H1 (cell line): ENCODE measurements around the gene MYOM3. TPM values are rescaled to one million over a fixed set of nuclear protein-coding genes. Genes with fewer than 3 reads are reported as not detected.

Experiments
- CTCF ChIA-PET: fragments of 300-600 bp; sonication (Branson Sonifier 250); formaldehyde crosslinking; loops from one replicate; lab custom pipeline; 2021; ENCODE audit not compliant: partially characterized antibody; lab: Charles Lee
- POLR2A ChIA-PET: fragments of 300-600 bp; sonication (Branson Sonifier 250); formaldehyde crosslinking; loops from one replicate; lab custom pipeline; 2021; ENCODE audit warnings: inconsistent platforms; ENCODE audit not compliant: partially characterized antibody; lab: Charles Lee
- DNase-seq, 2 experiments: peaks; one replicate each; pipeline versions ENCODE4 v3.0.0 to v3.0.0-alpha.2; 2010 to 2022; ENCODE audit warnings: low spot score in 2 of 2, low read depth in 1 of 2, mixed read lengths in 1 of 2
- FAIRE-seq: peaks from 2 replicates; lab custom pipeline; 2011; peaks lifted over from hg19 to GRCh38; lab: Jason Lieb, UNC
- H2AFZ ChIP-seq: 2 replicates; pipeline ENCODE4 v1.8.1; 2012; ENCODE audit warnings: low read length, inconsistent platforms
- H2AK5ac ChIP-seq: 2 replicates; pipeline ENCODE4 v1.6.1; 2013; ENCODE audit warnings: low read depth, low read length
- H2BK120ac ChIP-seq: replicated peaks from 2 replicates; pipeline ENCODE3; 2013; ENCODE audit warnings: low read depth, low read length, inconsistent platforms
- H2BK12ac ChIP-seq: 2 replicates; pipeline ENCODE4 v1.6.1; 2013; ENCODE audit warnings: low read depth, low read length
- H2BK15ac ChIP-seq: 2 replicates; pipeline ENCODE4 v1.6.1; 2013; ENCODE audit warnings: low read length
- H2BK20ac ChIP-seq: 2 replicates; pipeline ENCODE4 v1.6.1; 2013; ENCODE audit warnings: low read length
- H2BK5ac ChIP-seq: 2 replicates; pipeline ENCODE4 v1.6.1; 2013; ENCODE audit warnings: low read depth, low read length
- H3K14ac ChIP-seq: 2 replicates; pipeline ENCODE4 v1.6.1; 2013; ENCODE audit warnings: inconsistent platforms; ENCODE audit not compliant: insufficient read length
- H3K18ac ChIP-seq: 2 replicates; pipeline ENCODE4 v1.6.1; 2013; ENCODE audit warnings: low read length; ENCODE audit errors: extremely low read depth
- H3K23ac ChIP-seq: 2 replicates; pipeline ENCODE4 v1.6.1; 2013; ENCODE audit warnings: inconsistent platforms; ENCODE audit not compliant: insufficient read length
- H3K23me2 ChIP-seq: 2 replicates; pipeline ENCODE4 v1.6.1; 2013; ENCODE audit warnings: low read depth, low read length
- H3K27ac ChIP-seq: 2 replicates; pipeline ENCODE4 v1.6.1; 2011; ENCODE audit warnings: low read depth, low read length, inconsistent platforms
- H3K27me3 ChIP-seq, 4 experiments: replicated peaks in 1 of 4; 1 replicate in 1 of 4; 2 replicates in 3 of 4; pipeline versions ENCODE4 v1.6.1 to v1.8.1; 2011 to 2013; ENCODE audit warnings: low read length in 3 of 4, mild to moderate bottlenecking in 3 of 4, inconsistent platforms in 2 of 4, mixed read lengths in 2 of 4, moderate library complexity in 1 of 4; ENCODE audit not compliant: control insufficient read depth in 3 of 4, insufficient read depth in 3 of 4; ENCODE audit errors: extremely low read depth in 1 of 4
- H3K36me3 ChIP-seq, 4 experiments: 2 replicates each; pipeline versions ENCODE4 v1.6.1 to v1.8.1; 2011 to 2013; ENCODE audit warnings: mild to moderate bottlenecking in 4 of 4, low read length in 3 of 4, moderate library complexity in 2 of 4, control low read depth in 1 of 4, inconsistent platforms in 1 of 4; ENCODE audit not compliant: insufficient read depth in 4 of 4, control insufficient read depth in 2 of 4
- H3K4ac ChIP-seq: replicated peaks from 2 replicates; pipeline ENCODE3; 2013; ENCODE audit warnings: low read length, low read depth, mixed read lengths, inconsistent platforms; ENCODE audit not compliant: insufficient read length
- H3K4me1 ChIP-seq, 4 experiments: replicated peaks in 1 of 4; 1 replicate in 1 of 4; 2 replicates in 3 of 4; pipeline versions ENCODE4 v1.6.1 to v1.8.1; 2011 to 2013; ENCODE audit warnings: low read length in 3 of 4, inconsistent platforms in 2 of 4, mixed read lengths in 1 of 4; ENCODE audit not compliant: insufficient read depth in 4 of 4, control insufficient read depth in 3 of 4
- H3K4me2 ChIP-seq, 2 experiments: 2 replicates each; pipeline versions ENCODE4 v1.6.1 to v1.8.1; 2011 to 2013; ENCODE audit warnings: low read depth in 2 of 2, low read length in 2 of 2, control low read depth in 1 of 2, inconsistent platforms in 1 of 2, mild to moderate bottlenecking in 1 of 2; ENCODE audit not compliant: insufficient read depth in 1 of 2
- H3K4me3 ChIP-seq, 4 experiments: fragments of 200-600, 300-600 bp in 1 of 4; sonication (generic), shearing (Covaris generic), sonication (Bioruptor Twin) in 1 of 4; 2 replicates each; pipeline versions ENCODE4 v1.5.1 to v1.8.1; 2011 to 2016; ENCODE audit warnings: low read length in 4 of 4, low read depth in 3 of 4, control low read depth in 2 of 4, inconsistent platforms in 2 of 4, mild to moderate bottlenecking in 2 of 4, mixed read lengths in 1 of 4, moderate library complexity in 1 of 4; ENCODE audit not compliant: insufficient read depth in 2 of 4; ENCODE audit errors: extremely low read depth in 1 of 4
- H3K56ac ChIP-seq: replicated peaks from 2 replicates; pipeline ENCODE3; 2013; ENCODE audit warnings: low read depth, mild to moderate bottlenecking, mixed read lengths, low read length, inconsistent platforms; ENCODE audit not compliant: insufficient read length
- H3K79me1 ChIP-seq: 2 replicates; pipeline ENCODE4 v1.6.1; 2013; ENCODE audit warnings: low read depth, low read length, control low read depth
- H3K79me2 ChIP-seq, 2 experiments: 2 replicates each; pipeline versions ENCODE4 v1.6.1 to v1.8.1; 2012 to 2013; ENCODE audit warnings: low read length in 2 of 2, mild to moderate bottlenecking in 2 of 2, inconsistent platforms in 1 of 2; ENCODE audit not compliant: insufficient read depth in 2 of 2, control insufficient read depth in 1 of 2
- H3K9ac ChIP-seq, 4 experiments: replicated peaks in 1 of 4; 1 replicate in 1 of 4; 2 replicates in 3 of 4; pipeline versions ENCODE4 v1.6.1 to v1.8.1; 2011 to 2013; ENCODE audit warnings: low read depth in 3 of 4, low read length in 3 of 4, control low read depth in 2 of 4, mild to moderate bottlenecking in 2 of 4, moderate library complexity in 2 of 4, inconsistent platforms in 1 of 4; ENCODE audit errors: extremely low read depth in 1 of 4
- H3K9me3 ChIP-seq, 2 experiments: 2 replicates each; pipeline versions ENCODE4 v1.6.1 to v1.8.1; 2012 to 2013; ENCODE audit warnings: mild to moderate bottlenecking in 2 of 2, moderate library complexity in 2 of 2, control low read depth in 1 of 2, inconsistent platforms in 1 of 2, low read depth in 1 of 2, low read length in 1 of 2, mixed read lengths in 1 of 2; ENCODE audit not compliant: insufficient read depth in 2 of 2
- H4K20me1 ChIP-seq, 2 experiments: replicated peaks in 1 of 2; 2 replicates each; pipeline versions ENCODE3 to v1.8.1; 2011 to 2013; ENCODE audit warnings: inconsistent platforms in 2 of 2, low read length in 2 of 2, mild to moderate bottlenecking in 1 of 2; ENCODE audit not compliant: insufficient read depth in 2 of 2, control insufficient read depth in 1 of 2
- H4K5ac ChIP-seq: 2 replicates; pipeline ENCODE4 v1.6.1; 2013; ENCODE audit warnings: low read length, low read depth, mixed read lengths, inconsistent platforms; ENCODE audit not compliant: insufficient read length
- H4K8ac ChIP-seq: 2 replicates; pipeline ENCODE4 v1.8.0; 2013; ENCODE audit warnings: mild to moderate bottlenecking, moderate library complexity, low read length, inconsistent platforms; ENCODE audit not compliant: insufficient read depth; ENCODE audit errors: extremely low read depth
- H4K91ac ChIP-seq: replicated peaks from 2 replicates; pipeline ENCODE3; 2013; ENCODE audit warnings: low read length, mixed read lengths, inconsistent platforms; ENCODE audit not compliant: insufficient read length
- ASH2L ChIP-seq: fragments of 200-600, 300-600 bp; sonication (generic); IDR thresholded peaks from one replicate; pipeline ENCODE4 v1.7.1; 2017; ENCODE audit warnings: low read length
- BACH1 ChIP-seq: IDR thresholded peaks from 2 replicates; pipeline ENCODE4 v1.6.1; 2012; ENCODE audit warnings: low read length, improper control_type of control experiment
- BCL11A ChIP-seq, 2 experiments: IDR thresholded peaks; one replicate each; pipeline ENCODE4 v1.6.1; 2011; ENCODE audit warnings: low read depth in 2 of 2, low read length in 2 of 2, mild to moderate bottlenecking in 2 of 2
- CREB1 ChIP-seq: IDR thresholded peaks from 2 replicates; pipeline ENCODE4 v1.6.1; 2012; ENCODE audit warnings: inconsistent platforms
- CTBP2 ChIP-seq: IDR thresholded peaks from 2 replicates; pipeline ENCODE4 v1.7.0; 2011; ENCODE audit warnings: borderline replicate concordance, mild to moderate bottlenecking, moderate library complexity, mixed read lengths, low read length; ENCODE audit not compliant: insufficient read depth, insufficient read length
- RFX5 ChIP-seq: IDR thresholded peaks from 2 replicates; pipeline ENCODE4 v1.6.1; 2011; ENCODE audit warnings: low read depth, low read length, improper control_type of control experiment, borderline replicate concordance
- SIN3A ChIP-seq, 2 experiments: IDR thresholded peaks in 1 of 2; conservative IDR thresholded peaks in 1 of 2; 2 replicates each; pipeline ENCODE4 v1.6.1; 2011 to 2012; ENCODE audit warnings: low read length in 2 of 2, improper control_type of control experiment in 1 of 2, low read depth in 1 of 2, mild to moderate bottlenecking in 1 of 2
- SIRT6 ChIP-seq: IDR thresholded peaks from one replicate; pipeline ENCODE4 v1.7.1; 2012; ENCODE audit warnings: low read length, inconsistent platforms
- SUZ12 ChIP-seq: fragments of 200-600 bp; sonication (generic); IDR thresholded peaks from 2 replicates; pipeline ENCODE4 v1.6.1; 2012; ENCODE audit warnings: mild to moderate bottlenecking, inconsistent platforms, low read length, moderate library complexity, mixed read lengths
- WGBS, 2 experiments: shearing (Covaris generic) in 1 of 2; methylation state at CpG; one replicate each; pipeline versions ENCODE4 v1.1.6 to v1.1.7; 2013 to 2015; ENCODE audit warnings: low lambda C conversion rate in 2 of 2, mixed read lengths in 2 of 2, inconsistent platforms in 1 of 2, low coverage in 1 of 2, missing lambda C conversion rate in 1 of 2; ENCODE audit not compliant: insufficient replicate concordance in 2 of 2, insufficient coverage in 1 of 2, insufficient read length in 1 of 2; ENCODE audit errors: extremely low coverage in 1 of 2, missing lambda C conversion rate in 1 of 2; 5-methylcytosine and 5-hydroxymethylcytosine counted together
- polyA plus RNA-seq, 7 experiments: library from polyadenylated mRNA; depleted of rRNA in 3 of 7; stranded (reverse) in 5 of 7; unstranded in 2 of 7; fragments of >200 nt in 5 of 7; fragments of 200-250 nt in 2 of 7; gene quantifications; 1 replicate in 5 of 7; 2 replicates in 1 of 7; 4 replicates in 1 of 7; pipeline versions ENCODE4 v1.2.1 to v1.2.3, GENCODE V29; 2011 to 2013; ENCODE audit warnings: missing spikeins in 2 of 7, mixed read lengths in 2 of 7
- total RNA-seq: library from RNA; stranded (reverse); fragmentation: NEBNext Ultra II Directional; extraction: Animal tissue kit (Norgen Biotek cat#: 25700); gene quantifications from 2 replicates; pipeline ENCODE4 v1.2.1, GENCODE V29; 2021
- TF ChIP-seq, protein P1 (sequence below), 3 experiments: IDR thresholded peaks; 1 replicate in 2 of 3; 2 replicates in 1 of 3; pipeline versions ENCODE4 v1.5.1 to v1.6.1; 2011; ENCODE audit warnings: low read length in 3 of 3, mild to moderate bottlenecking in 3 of 3, inconsistent platforms in 2 of 3, low read depth in 1 of 3, moderate library complexity in 1 of 3; ENCODE audit not compliant: insufficient read depth in 1 of 3; ENCODE audit errors: control extremely low read depth in 1 of 3

The MYOM3 gene
- total and polyA plus RNA-seq, 2 of the 8 experiments (the other 6 are each of a cell fraction or from before 2014, with no cell fraction given), result 0.08 to 0.09 TPM

DNA sequence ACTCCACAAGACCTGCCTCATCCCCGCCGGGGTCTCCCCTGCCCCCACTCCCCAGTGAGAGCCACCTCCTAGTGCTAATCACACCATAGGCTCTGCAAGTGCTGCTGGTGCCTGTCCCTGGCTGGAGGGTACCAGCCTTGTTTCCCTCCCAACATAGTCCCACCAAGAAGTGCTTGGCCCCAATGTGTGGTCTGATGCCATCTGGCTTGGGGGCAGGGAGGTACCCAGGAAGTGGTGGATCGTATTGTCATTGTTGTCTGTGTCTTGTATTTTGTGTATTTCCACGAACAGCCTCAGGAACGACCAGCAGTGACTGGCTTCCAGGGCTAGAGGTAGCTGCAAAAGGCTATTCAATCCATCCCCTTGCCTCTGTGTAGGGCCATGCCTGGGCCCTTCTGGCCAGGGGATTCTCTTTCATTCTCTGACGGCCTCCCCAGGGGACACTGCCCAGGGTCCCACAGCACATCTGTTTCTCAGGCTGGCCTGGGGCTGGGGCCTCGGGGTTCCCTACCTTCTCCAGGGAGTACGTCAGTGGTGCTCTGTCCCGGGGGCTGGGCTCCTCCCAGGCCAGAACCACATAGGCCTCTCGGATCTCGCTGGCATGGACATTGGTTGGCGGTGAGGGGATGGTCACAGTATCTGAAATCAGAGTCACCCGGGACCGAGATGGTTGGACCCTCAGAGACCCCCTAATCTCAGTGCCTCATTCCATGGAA lies 22.8 kb downstream of the MYOM3 start:
- H3K79me2 ChIP-seq, result no peaks in the 10 kb centered on the region
- no peak overlapping the region for H3K56ac ChIP-seq
- no peaks in the 10 kb centered on the region for H4K20me1 ChIP-seq
- no peak overlapping the region for H3K27ac ChIP-seq
- no peak overlapping the region for H2AFZ ChIP-seq
- H2BK15ac ChIP-seq, result no peak overlapping the region
- no peak overlapping the region for H2BK12ac ChIP-seq
- CTCF ChIA-PET, result interaction anchor here (1.1 to 1.4 kb wide), 3 partner anchors 16 to 110 kb away, joined by 3 to 4 read pairs (median 3); partner anchors contain the start of gene MYOM3
- no peaks in the 10 kb centered on the region for H3K9me3 ChIP-seq
- H3K79me1 ChIP-seq, result no peaks in the 10 kb centered on the region
- 90% methylated on average over 12 of the region's 14 CpGs; no CpG with 5 or more reads in 1 of the 2 experiments for WGBS, 2 experiments
- no peak overlapping the region for H2AK5ac ChIP-seq
- H2BK120ac ChIP-seq, result no peak overlapping the region
- H4K91ac ChIP-seq, result no peak overlapping the region
- no peak overlapping the region for H3K9ac ChIP-seq
- H3K14ac ChIP-seq, result no peak overlapping the region
- H3K23me2 ChIP-seq, result peaks cover 5% of the 10 kb centered on the region; the same call in 1 of the 2 replicates
- no peak overlapping the region for H2BK20ac ChIP-seq
- H3K23ac ChIP-seq, result no peak overlapping the region
- no peak overlapping the region for H2BK5ac ChIP-seq
- H4K5ac ChIP-seq, result no peak overlapping the region
- H3K4me2 ChIP-seq, result no peak overlapping the region
- H3K4me1 ChIP-seq, result no peaks in the 10 kb centered on the region; a peak in 1 of 7 replicates
- H3K27me3 ChIP-seq, result no peaks in the 10 kb centered on the region
- FAIRE-seq (no peak), DNase-seq (no peak)
- no peak overlapping the region for H3K4ac ChIP-seq
- H3K4me3 ChIP-seq, result no peak overlapping the region
- no peaks in the 10 kb centered on the region for H3K36me3 ChIP-seq
- H4K8ac ChIP-seq, result peak overlapping the region; percentile 12; the same call in 1 of the 2 replicates
- POLR2A ChIA-PET, result interaction anchor here (0.5 to 1.1 kb wide), 2 partner anchors 61 to 78 kb away, joined by 3 read pairs; no protein-coding TSS in a partner anchor
- H3K18ac ChIP-seq, result no peak overlapping the region
- TF ChIP-seq CREB1 (no peak), ASH2L (no peak), RFX5 (no peak), BCL11A (IDR thresholded peaks at IDR 0.05; ENCODE audit: low read depth in 2 of 2, low read length in 2 of 2) (no peak), BACH1 (no peak), SUZ12 (no peak), SIRT6 (no peak), SIN3A (conservative IDR thresholded peaks at IDR 0.05 in 1 of 2, IDR thresholded peaks at IDR 0.05 in 1 of 2; ENCODE audit: low read depth in 1 of 2, low read length in 2 of 2) (no peak), CTBP2 (no peak)
- TF ChIP-seq, protein P1, sequence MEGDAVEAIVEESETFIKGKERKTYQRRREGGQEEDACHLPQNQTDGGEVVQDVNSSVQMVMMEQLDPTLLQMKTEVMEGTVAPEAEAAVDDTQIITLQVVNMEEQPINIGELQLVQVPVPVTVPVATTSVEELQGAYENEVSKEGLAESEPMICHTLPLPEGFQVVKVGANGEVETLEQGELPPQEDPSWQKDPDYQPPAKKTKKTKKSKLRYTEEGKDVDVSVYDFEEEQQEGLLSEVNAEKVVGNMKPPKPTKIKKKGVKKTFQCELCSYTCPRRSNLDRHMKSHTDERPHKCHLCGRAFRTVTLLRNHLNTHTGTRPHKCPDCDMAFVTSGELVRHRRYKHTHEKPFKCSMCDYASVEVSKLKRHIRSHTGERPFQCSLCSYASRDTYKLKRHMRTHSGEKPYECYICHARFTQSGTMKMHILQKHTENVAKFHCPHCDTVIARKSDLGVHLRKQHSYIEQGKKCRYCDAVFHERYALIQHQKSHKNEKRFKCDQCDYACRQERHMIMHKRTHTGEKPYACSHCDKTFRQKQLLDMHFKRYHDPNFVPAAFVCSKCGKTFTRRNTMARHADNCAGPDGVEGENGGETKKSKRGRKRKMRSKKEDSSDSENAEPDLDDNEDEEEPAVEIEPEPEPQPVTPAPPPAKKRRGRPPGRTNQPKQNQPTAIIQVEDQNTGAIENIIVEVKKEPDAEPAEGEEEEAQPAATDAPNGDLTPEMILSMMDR (IDR thresholded peaks at IDR 0.05; ENCODE audit: control extremely low read depth in 1 of 3, insufficient read depth in 1 of 3, low read depth in 1 of 3, low read length in 3 of 3), result no peak
